Measurements from ENCODE around the gene F2R. TPM values are rescaled to one million over a fixed set of nuclear protein-coding genes. Genes with fewer than 3 reads are reported as not detected.

F2R gene
- total RNA-seq, 1 experiment from 2014 or later, result 16.9 TPM

- intact Hi-C loops (cut with micrococcal nuclease), result no loop called here
- Histone ChIP-seq H3K4me1 (ENCODE audit: insufficient read depth, low read length) (no peaks in the 10 kb centered on the region), H3K9me2 (replicated peaks; ENCODE audit: low read length) (no peaks in the 10 kb centered on the region), H3K27me3 (ENCODE audit: low read length) (no peaks in the 10 kb centered on the region), H4K20me1 (ENCODE audit: low read length) (no peaks in the 10 kb centered on the region), H3K27ac (ENCODE audit: low read length) (no peak overlapping the region), H3K4me2 (ENCODE audit: low read length) (no peak overlapping the region), H3K9ac (ENCODE audit: low read length) (no peak overlapping the region), H3K9me3 (ENCODE audit: low read length) (peaks cover 6% of the 10 kb centered on the region; the same call in 1 of the 2 replicates), H2AFZ (ENCODE audit: low read length) (no peak overlapping the region), H3K79me2 (ENCODE audit: low read length) (no peaks in the 10 kb centered on the region), H3F3A (ENCODE audit: low read length, unreplicated experiment) (no peaks in the 10 kb centered on the region), H3K36me3 (ENCODE audit: low read depth, low read length) (peaks cover 7% of the 10 kb centered on the region; the same call in 1 of the 2 replicates), H3K4me3 (ENCODE audit: low read length) (no peak overlapping the region)
- TF ChIP-seq CTCF (conservative IDR thresholded peaks at IDR 0.05; ENCODE audit: low read depth, low read length) (no peak), EZH2 (IDR thresholded peaks at IDR 0.05; ENCODE audit: low read length, unreplicated experiment) (no peak), EZH2phosphoT487 (IDR thresholded peaks at IDR 0.05; ENCODE audit: borderline replicate concordance, low read length) (no peak)
- no peak for ATAC-seq
- POLR2A ChIA-PET (ENCODE audit: unreplicated experiment), result no interaction called here
- BruUV-seq (replicated peaks), result no TSS peak
- CTCF ChIA-PET, result no interaction called here
- DNase-seq, result no peak
Observed at GRCh38 chr5:76733049-76733417, 17.1 kb downstream of the F2R start.

GRCh38 chr5:76735762-76736545, 20.0 kb downstream of the F2R start:
- H3K4me2 ChIP-seq (ENCODE audit: low read length), result no peak overlapping the region
- DNase-seq (no peak), ATAC-seq (no peak)
- no peak overlapping the region for H3K4me3 ChIP-seq (ENCODE audit: low read length)
- POLR2A ChIA-PET (ENCODE audit: unreplicated experiment), result interaction anchor here (0.6 kb wide), 1 partner anchor 8 kb away, joined by 5 read pairs; no protein-coding TSS in a partner anchor
- no peak overlapping the region for H2AFZ ChIP-seq (ENCODE audit: low read length)
- no peaks in the 10 kb centered on the region for H3K9me3 ChIP-seq (ENCODE audit: low read length)
- no peak for TF ChIP-seq CTCF (conservative IDR thresholded peaks at IDR 0.05; ENCODE audit: low read depth, low read length)
- no peak for TF ChIP-seq EZH2phosphoT487 (IDR thresholded peaks at IDR 0.05; ENCODE audit: borderline replicate concordance, low read length)
- TF ChIP-seq EZH2 (IDR thresholded peaks at IDR 0.05; ENCODE audit: low read length, unreplicated experiment), result no peak
- no peak overlapping the region for H3K9ac ChIP-seq (ENCODE audit: low read length)
- H3K36me3 ChIP-seq (ENCODE audit: low read depth, low read length), result no peaks in the 10 kb centered on the region
- H4K20me1 ChIP-seq (ENCODE audit: low read length), result no peaks in the 10 kb centered on the region
- H3K4me1 ChIP-seq (ENCODE audit: insufficient read depth, low read length), result peaks cover 2% of the 10 kb centered on the region; the same call in 1 of the 2 replicates
- intact Hi-C loops (cut with micrococcal nuclease), result no loop called here
- no peaks in the 10 kb centered on the region for H3K79me2 ChIP-seq (ENCODE audit: low read length)
- no TSS peak for BruUV-seq (replicated peaks)
- CTCF ChIA-PET, result no interaction called here
- no peaks in the 10 kb centered on the region for H3K27me3 ChIP-seq (ENCODE audit: low read length)
- H3K9me2 ChIP-seq (replicated peaks; ENCODE audit: low read length), result no peaks in the 10 kb centered on the region
- H3F3A ChIP-seq (ENCODE audit: low read length, unreplicated experiment), result no peaks in the 10 kb centered on the region
- H3K27ac ChIP-seq (ENCODE audit: low read length), result no peak overlapping the region

Data from PC-3 (cell line).